ENCODE measurements around the gene OIP5.
"Not testable (repeated sequence)": the region's sequence is repeated elsewhere in the genome, so short reads cannot be mapped to it uniquely, and the experiment has no call there.

OIP5 gene

DNA sequence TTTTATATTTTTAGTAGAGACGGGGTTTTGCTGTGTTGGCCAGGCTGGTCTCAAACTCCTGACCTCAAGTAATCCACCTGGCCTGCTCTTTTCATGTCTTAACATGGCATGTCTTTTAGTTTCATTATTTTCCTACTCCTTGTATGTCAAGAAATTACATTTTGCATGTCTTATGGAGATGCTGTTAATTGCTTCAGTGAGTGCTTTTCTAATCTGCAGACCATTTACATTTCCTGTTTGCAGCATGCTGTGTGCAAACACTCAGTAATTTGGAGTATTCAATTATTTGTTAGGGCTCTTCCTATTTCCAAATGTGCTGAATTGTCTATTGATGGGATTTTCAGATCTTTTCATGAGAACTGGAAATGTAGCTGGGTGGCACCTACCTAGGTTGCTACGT lies 31.3 kb downstream of the OIP5 start:
- not testable (repeated sequence) for DNase-seq

DNA sequence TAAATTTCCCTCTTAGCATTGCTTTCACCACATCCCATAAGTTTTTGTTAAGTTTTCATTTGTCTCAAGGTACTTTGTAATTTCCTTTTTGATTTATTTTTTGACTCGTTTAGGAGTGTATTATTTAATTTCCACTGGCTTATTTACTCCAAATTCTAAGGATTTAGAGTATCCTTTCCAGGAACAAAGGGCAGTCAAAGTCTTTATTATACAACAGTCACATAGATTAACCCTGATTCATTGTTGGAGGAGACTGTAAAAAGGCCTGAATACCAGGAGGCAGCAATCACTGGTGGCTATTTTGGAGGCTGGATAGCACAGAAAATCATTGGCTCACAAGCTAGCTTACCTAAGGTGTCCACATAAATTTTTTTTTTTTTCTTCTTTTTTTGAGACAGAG lies 39.9 kb downstream of the OIP5 start:
- no peak for DNase-seq

DNA sequence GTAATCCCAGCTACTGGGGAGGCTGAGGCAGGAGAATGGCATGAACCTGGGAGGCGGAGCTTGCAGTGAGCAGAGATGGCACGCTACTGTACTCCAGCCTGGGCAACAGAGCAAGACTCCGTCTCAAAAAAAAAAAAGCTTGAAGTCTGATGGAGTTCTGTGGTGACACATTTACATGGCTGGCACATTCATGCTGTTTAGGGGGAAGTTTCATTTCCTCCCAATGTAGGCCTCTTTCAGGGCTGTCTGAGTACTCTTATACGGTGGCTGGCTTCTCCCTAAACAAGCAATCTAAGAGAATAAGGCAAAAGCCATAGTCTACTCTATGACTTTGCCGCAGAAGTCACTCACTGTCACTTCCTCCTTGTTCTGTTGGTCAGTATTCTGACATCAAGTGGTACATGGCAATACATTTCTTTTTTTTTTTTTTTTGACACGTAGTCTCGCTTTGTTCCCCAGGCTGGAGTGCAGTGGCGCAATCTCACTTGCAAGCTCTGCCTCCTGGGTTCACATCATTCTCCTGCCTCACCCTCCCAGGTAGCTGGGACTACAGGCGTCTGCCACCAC lies 41.2 kb downstream of the OIP5 start:
- no peak for DNase-seq

DNA sequence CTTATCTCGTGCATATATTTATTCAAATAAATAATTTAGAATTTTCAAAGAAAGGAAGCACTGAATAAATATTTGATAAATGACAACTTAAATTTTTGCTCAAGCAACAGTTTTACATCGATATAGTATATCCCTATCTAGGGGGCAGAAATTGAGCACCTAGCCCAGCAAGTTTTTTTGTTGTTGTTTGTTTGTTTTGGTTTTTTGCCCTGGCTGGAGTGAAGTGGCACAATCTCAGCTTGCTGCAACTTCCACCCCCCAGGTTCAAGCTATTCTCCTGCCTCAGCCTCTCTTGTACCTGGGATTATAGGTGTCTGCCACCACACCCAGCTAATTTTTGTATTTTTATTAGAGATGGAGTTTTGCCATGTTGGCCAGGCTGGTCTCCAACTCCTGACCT lies 42.4 kb downstream of the OIP5 start:
- no peak for DNase-seq

DNA sequence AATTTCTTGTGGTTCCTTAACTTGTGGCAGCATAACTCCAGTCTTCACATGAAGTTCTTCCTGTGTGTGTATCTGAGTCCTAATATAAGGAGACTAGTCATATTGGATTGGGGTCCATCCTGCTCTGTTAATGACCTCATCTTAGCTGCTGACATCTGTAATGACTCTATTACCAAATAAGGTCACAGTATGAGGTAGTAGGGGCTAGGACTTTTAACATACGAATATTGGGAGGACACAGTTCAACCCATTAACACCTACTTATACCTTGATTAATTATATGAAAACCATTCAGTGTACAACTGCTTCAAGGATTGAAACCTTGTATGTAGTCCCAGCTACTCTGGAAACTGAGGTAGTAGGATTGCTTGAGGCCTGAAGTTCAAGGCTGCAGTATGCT lies 43.9 kb downstream of the OIP5 start:
- DNase-seq, result no peak

DNA sequence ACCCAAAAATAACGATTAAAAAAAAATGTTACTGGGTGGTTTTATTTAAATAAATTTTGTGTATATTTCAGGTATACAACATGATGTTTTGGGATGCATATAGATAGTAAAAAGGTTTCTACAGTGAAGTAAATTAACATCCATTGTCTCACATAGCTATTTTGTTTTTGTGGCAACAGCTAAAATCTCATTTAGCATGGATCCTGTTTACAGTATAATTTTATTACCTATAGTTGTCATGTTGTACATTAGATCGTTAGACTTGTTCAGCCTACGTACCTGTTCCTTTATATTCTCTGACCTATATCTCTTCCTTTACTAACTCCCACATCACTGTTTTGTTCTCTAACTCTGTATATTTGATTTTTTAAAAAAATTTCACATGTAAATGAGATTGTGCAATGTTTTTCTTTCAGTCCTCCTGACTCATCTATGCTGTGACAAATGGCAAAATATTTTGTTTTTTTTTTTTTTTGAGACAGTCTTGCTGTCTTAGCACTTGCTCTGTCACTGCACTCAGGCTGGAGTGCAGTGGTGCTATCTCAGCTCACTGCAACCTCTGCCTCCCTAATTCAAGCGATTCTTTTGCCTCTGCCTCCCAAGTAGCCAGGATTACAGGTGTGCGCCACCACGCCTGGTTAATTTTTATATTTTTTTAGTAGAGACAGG lies 45.6 kb downstream of the OIP5 start:
- no peak for DNase-seq

DNA sequence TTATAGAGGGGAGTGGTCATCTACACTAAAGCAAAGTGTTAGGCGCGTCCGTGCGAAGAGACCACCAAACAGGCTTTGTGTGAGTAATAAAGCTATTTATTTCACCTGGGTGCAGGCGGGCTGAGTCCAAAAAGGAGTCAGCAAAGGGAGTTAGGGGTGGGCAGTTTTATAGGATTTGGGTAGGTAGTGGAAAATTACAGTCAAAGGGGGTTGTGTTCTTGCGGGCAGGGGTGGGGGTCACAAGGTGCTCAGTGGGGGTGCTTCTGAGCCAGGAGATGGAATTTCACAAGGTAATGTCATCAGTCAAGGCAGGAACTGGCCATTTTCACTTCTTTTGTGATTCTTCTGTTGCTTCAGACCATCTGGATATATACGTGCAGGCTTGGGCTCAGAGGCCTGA lies 47.1 kb downstream of the OIP5 start:
- no peak for DNase-seq

DNA sequence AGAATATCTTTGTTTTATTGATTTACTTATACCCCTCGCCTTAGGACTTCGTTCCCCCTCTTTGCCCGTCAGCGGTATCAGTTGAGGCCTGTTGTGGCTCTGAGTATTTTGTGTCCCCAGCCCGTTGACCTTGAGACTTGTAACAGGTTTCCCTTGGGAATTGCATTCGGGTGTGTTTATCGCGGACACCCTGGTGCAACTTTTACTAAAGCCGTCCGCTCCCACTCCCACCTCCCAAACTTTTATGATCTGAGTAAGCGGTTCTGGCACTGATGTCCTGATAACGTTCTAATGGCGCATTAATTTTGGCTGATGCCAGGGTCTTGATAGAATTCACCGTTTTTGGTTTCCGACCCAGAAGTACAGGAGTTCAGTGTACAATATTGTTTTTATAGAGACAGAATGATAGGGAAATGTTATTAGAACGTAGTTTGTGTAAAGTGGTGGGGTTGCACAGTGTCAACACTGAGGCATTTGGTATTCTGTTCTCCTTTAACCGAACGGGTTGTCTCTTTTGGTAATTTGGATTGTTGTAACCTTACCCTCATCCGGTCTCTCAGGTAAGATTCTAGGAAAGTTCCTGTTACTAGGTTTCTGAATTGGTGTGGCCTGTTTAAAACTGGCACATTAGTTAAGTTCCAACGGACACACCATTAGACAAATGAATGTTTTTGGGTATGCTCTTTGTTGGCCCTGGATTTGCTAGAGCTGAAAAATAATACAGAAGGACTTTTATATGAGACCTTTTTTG lies 47.8 kb downstream of the OIP5 start:
- no peak for DNase-seq

DNA sequence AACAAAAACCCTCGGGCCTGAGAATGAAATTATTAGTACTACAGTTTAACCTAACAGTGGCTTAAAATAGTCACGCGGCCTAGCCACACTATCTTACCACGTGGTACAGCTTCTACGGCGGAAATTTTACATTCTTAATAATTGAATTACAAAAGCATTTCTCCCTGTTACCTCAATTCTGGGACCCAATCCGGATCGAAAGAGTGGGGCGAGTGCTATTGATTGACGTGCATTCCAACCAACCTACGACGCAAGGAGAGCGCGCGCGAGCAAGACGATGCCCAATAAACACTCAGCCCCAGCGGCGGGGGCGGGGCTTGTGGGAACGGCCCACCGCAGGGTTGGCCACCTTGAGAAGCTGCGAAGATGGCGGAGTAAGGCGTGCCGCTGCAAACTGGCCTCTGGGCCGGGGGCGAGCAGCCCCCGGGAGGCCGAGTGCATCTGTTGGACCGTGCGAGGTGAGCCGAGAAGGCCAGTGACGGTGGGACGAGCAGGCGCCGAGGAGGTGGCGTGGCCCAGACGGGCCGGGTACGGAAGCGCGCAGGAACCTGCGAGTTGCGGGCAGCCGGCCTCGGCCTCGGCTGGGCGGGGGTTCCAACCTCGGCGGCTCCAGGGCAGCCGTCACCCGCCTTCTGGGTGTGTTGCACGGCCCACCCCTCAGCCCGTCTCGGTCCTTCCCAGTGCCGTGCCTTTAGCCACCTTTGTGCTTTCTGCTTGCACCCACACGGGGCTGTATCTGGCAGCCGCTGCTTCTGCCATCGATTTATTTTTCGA lies 48.6 kb downstream of the OIP5 start:
- DNase-seq, result peak; percentile 80

DNA sequence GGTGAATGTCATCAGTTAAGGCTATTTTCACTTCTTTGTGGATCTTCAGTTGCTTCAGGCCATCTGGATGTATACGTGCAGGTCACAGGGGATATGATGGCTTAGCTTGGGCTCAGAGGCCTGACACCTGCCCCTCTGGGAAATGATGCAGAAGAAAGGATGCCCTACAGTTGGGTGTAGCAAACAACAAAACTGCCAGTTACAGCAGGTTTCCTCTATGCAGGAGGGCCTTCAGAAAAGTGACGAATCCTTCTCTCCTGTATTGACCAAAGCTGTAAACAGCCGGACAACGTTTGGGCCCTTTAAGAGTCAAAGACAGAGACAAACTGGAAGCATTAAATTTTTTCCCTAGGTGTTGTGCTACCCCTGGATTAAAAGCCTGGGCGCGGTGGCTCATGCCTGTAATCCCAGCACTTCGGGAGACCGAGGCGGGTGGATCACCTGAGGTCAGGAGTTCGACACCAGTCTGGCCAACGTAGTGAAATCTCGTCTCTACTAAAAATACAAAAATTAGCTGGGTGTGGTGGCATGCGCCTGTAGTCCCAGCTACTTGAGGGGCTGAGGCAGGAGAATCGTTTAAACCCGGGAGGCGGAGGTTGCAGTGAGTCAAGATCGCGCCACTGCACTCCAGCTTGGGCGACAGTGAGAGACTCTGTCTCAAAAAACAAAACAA lies 49.3 kb downstream of the OIP5 start:
- not testable (repeated sequence) for DNase-seq

DNA sequence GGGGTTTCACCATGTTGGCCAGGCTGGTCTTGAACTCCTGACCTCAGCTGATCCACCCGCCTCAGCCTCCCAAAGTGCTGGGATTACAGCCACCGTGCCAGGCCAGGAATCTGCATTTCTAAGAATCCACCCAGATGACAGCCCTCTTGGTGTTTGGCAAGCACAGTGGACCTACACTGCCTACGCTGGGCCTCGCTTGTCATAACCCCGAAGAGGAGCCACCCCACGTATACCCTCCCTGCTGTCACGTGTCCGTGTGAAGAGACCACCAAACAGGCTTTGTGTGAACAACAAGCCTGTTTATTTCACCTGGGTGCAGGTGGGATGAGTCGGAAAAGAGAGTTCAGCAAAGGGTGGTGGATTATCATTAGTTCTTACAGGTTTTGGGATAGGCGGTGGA lies 50.0 kb downstream of the OIP5 start:
- not testable (repeated sequence) for DNase-seq

DNA sequence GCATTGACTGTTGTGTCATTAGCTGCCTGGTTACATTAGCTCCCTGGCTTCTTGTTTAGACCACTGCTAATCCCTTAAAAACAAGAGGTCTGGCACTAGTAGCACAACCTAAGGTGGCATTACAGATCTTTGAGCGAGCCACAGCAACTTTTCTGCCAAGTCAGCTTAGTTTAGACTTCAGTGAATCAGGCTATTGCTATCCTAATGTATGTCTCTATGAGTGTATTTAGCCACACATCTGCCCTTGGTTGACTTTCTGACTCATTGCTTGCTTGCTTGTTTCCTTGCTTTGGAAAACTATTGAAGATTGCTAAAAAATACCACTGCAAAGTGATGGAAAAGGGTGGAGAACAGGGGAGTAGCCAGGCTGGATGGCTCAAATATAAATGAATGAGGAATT lies 51.2 kb downstream of the OIP5 start:
- DNase-seq, result no peak

DNA sequence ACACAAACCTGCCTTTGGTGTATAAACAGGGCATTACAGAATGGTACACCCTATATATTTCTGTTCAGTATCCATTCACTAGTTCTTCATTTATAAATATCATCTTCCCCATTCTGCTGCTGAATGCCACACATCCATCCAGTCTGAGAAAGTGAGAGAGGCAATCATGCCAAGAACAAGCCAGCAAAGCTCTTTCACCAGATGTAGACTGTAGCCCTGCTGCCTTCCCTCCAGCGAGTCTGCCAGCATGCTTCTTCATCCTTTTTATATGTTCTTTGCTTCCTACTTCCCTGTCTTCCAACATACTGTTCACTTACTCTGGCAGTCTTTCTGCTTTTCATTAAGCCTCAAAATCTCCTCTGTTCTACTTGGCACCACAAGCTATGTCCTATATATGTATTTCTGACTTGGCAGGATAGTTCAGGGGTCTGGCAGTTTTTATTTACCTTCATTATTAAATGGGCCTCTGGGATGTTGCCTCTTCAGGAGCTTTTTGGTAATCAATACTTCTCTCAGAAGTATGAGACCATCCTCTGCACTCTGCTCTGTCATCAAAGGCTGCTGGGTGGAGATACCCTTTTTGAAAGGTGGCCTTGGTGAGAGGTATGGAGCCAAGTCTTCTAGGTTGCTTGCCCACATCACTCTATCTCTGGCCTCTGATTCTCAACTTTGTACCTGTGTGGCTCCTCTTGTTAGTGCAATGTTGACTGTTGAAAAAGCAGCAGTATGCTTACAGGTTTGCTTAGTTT lies 52.7 kb downstream of the OIP5 start:
- DNase-seq, result no peak

DNA sequence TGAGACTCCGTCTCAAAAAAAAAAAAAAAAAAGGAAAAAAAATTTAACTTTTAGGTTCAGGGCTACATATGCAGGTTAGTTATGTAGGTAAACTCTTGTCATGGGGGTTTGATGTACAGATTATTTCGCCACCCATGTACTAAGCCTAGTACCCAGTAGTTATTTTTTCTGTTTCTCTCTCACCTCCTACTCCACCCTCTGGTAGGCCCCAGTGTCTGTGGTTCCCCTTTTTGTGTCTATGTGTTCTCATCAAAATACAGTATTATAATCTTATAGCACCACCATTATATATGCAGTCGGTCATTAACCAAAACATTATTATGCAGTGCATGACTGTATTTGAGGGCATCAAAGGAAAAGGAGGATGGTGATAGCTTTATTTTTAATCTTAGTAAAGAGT lies 54.1 kb downstream of the OIP5 start:
- DNase-seq, result no peak

DNA sequence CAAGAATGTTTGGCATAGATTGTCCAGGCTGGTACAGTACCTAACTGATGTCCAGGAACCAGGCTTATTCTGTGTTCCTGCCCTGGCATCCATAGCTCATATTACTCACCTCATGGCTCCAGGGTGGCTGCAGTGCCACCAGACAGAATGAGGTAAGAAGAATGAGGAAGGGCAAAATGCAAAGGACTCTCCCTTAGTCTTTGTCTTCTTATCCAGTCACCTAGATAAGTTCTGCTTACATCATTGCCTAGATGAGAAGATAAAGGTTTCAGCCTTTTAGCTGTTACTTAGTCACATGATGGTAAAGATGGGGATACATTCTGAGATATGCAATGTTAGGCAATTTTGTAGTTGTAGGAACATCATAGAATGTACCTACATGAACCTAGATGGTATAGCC lies 55.6 kb downstream of the OIP5 start:
- DNase-seq, result no peak

DNA sequence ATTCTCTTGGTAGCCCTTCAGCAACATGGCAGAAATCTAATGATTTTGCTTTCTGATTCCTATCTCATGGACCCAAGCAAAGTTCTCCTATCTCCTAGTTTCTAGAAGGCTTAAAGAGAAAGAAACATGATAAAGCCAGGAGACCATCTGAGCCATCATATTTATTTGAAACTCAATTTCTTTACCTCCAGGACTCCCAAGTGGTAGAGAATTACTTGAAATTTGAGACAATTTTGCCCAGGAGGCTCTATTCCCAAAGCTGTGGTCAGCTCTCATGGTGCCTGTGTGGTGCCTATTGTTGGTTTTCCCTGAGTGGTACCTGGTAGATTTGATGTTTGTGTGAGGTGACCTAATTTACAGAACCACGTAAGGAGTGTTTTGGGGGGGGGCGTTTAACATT lies 62.5 kb downstream of the OIP5 start:
- no peak for DNase-seq

DNA sequence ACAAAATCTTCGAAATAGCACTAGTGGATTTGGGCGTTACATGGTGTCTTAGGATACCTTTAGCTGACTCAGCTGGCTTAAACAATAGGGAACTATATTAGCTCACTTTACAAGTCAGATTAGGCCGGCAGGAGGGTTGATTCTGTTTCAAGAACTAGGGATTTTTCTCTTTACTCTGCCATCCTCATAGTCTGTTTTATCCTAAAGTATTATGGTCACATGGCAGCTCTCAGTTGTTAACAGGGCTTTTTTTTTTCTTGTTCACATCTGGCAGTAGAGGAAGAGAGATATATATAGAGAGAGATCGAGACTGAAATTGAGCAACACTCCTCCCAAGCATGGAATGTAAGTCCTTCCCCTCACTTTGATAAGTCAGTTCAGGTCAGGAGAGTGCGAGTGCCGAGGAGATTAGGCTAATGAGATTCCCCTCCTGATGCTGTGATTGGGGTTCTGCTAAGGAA lies 68.5 kb downstream of the OIP5 start:
- no peak for DNase-seq

DNA sequence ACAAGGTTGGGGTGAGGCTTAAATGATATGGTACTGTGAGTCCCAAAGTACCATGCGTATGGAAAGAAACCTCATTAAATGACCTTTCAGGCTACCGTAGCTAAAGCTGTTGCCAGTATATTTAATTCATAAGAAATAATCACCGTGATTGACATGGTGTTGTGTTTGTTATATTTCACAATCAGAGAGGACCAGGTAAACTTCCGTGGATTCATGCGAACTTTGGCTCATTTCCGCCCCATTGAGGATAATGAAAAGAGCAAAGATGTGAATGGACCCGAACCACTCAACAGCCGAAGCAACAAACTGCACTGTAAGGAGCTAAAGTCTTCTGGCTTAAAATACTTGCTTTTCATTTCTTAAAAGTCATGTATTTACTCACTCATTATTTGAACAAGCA lies 69.8 kb downstream of the OIP5 start:
- no peak for DNase-seq

DNA sequence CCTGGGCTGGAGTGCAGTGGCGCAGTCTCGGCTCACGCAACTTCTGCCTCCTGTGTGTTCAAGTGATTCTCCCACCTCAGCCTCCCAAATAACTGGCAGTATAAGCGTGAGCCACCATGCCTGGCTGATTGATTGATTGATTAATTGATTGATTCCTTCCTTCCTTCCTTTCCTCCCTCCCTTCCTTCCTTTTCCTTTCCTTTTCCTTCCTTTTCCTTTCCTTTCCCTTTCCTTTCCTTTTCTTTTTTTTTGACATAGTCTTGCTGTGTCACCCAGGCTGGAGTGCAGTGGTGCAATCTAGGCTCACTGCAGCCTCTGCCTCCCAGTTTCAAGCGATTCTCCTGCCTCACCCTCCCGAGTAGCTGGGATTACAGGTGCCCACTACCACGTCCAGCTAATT lies 71.5 kb downstream of the OIP5 start:
- not testable (repeated sequence) for DNase-seq

DNA sequence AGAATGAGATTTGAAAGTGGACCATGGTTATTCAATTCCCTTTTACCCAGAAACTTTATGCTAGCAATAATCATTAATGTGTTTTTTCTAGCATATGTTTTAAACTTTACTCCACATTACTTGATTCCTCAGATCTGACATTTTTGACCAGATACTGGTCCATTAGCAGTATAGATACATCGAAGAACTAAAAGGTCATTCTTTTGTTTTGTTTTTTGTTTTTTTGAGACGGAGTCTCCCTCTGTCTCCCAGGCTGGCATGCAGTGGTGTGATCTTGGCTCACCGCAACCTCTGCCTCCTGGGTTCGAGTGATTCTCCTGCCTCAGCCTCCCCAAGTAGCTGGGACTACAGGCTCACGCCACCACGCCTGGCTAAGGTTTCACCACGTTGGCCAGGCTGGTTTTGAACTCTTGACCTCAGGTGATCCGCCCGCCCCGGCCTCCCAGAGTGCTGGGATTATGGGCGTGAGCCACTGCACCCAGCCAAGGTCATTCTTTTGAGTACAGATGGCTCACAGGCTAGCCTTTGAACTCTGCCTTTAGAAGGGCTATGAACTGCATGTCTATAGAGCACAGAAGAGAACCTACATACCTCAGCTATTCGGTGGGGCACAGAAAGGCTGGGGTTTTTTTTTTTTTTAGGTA lies 72.7 kb downstream of the OIP5 start:
- DNase-seq, result no peak
